Type B pancreatic cell (in vitro differentiated cells): ENCODE results near the gene VPS52. TPM values are rescaled to one million over a fixed set of nuclear protein-coding genes. Genes with fewer than 3 reads are reported as not detected.
"Not testable (repeated sequence)": the region's sequence is repeated elsewhere in the genome, so short reads cannot be mapped to it uniquely, and the experiment has no call there.

Experiments used
- DNase-seq: peaks from one replicate; pipeline ENCODE4 v3.0.0; 2021; ENCODE audit warnings: mixed read lengths; ENCODE audit not compliant: unreplicated experiment; ENCODE audit errors: extremely low spot score
- H3K27ac Mint-ChIP-seq: 2 replicates; pipeline ENCODE4 v1.8.0; 2021; ENCODE audit warnings: mild to moderate bottlenecking, mixed read lengths
- H3K27me3 Mint-ChIP-seq: 2 replicates; pipeline ENCODE4 v1.8.0; 2021; ENCODE audit warnings: mixed read lengths
- H3K36me3 Mint-ChIP-seq: 2 replicates; pipeline ENCODE4 v1.8.0; 2021; ENCODE audit warnings: mixed read lengths
- H3K4me1 Mint-ChIP-seq: one replicate; pipeline ENCODE4 v1.8.0; 2021; ENCODE audit warnings: mixed read lengths; ENCODE audit not compliant: unreplicated experiment
- H3K4me3 Mint-ChIP-seq: 2 replicates; pipeline ENCODE4 v1.8.0; 2021; ENCODE audit warnings: mild to moderate bottlenecking, mixed read lengths
- H3K9me3 Mint-ChIP-seq: 2 replicates; pipeline ENCODE4 v1.8.0; 2021; ENCODE audit warnings: mixed read lengths
- CTCF ChIP-seq: fragments of 200-600 bp; sonication (generic); conservative IDR thresholded peaks from 2 replicates; pipeline ENCODE4 v1.5.0; 2021; ENCODE audit warnings: antibody characterized with exemption, mild to moderate bottlenecking
- total RNA-seq: library from RNA; stranded (reverse); gene quantifications from 2 replicates; pipeline ENCODE4 v1.2.1, GENCODE V29; 2021; ENCODE audit warnings: low replicate concordance

VPS52 gene
- total RNA-seq, 1 donor from 2014 or later: 62.4 TPM

DNA sequence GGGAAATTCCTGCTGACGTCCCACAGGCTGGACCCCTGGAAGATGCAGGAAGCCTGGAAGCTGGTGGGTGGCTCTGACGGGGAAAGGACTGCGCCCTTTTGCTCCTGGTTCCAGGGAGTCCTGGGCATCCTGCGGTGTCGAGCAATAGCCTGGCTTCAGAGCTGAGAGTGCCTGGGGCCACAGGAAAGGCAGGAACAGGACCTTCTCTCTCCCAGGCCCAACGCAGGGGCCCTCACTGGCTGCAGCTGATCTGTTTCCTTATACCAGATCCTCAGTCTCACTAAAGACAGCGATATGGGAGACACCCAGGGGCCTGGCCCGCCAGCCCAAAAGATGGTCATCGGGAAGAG, 6.7 kb upstream of the VPS52 start:
- no peak for TF ChIP-seq CTCF
- Mint-ChIP-seq H3K9me3 (no peaks in the 10 kb centered on the region), H3K27me3 (no peaks in the 10 kb centered on the region), H3K27ac (peak overlapping the region; percentile 63), H3K36me3 (peaks cover 19% of the 10 kb centered on the region), H3K4me3 (peak overlapping the region; percentile 55), H3K4me1 (peaks cover 20% of the 10 kb centered on the region)
- no peak for DNase-seq

- Mint-ChIP-seq H3K36me3 (peaks cover 24% of the 10 kb centered on the region), H3K4me3 (peak overlapping the region; percentile 91), H3K27me3 (no peaks in the 10 kb centered on the region), H3K4me1 (peaks cover 26% of the 10 kb centered on the region), H3K9me3 (no peaks in the 10 kb centered on the region), H3K27ac (peak overlapping the region; percentile 92)
- TF ChIP-seq CTCF: no peak
- no peak for DNase-seq
Observed at GRCh38 chr6:33277663-33278391, 6.2 kb upstream of the VPS52 start.

GRCh38 chr6:33276864-33277662, 5.4 kb upstream of the VPS52 start, which contains the start of gene B3GALT4:
TSS of gene B3GALT4 (plus strand) at chr6:33277123. CDS start at chr6:33277420, 297 bp downstream.
- peak within 1 kb of the TSS; percentile 91 for H3K4me3 Mint-ChIP-seq
- H3K27me3 Mint-ChIP-seq: no peaks in the 10 kb centered on the region
- no peaks in the 10 kb centered on the region for H3K9me3 Mint-ChIP-seq
- peak within 1 kb of the TSS; percentile 100 for H3K27ac Mint-ChIP-seq
- peaks cover 30% of the 10 kb centered on the region for H3K36me3 Mint-ChIP-seq
- DNase-seq: peak; percentile 85
- peaks cover 32% of the 10 kb centered on the region for H3K4me1 Mint-ChIP-seq
- peak; percentile 77 for TF ChIP-seq CTCF

GRCh38 chr6:33276581-33276863, 4.8 kb upstream of the VPS52 start:
- TF ChIP-seq CTCF: no peak
- Mint-ChIP-seq H3K4me3 (peak overlapping the region; percentile 91), H3K27ac (peak overlapping the region; percentile 100), H3K27me3 (no peaks in the 10 kb centered on the region), H3K9me3 (no peaks in the 10 kb centered on the region), H3K36me3 (peaks cover 35% of the 10 kb centered on the region), H3K4me1 (peaks cover 36% of the 10 kb centered on the region)
- no peak for DNase-seq

GRCh38 chr6:33275795-33276580, 4.3 kb upstream of the VPS52 start:
- Mint-ChIP-seq H3K4me3 (peak overlapping the region; percentile 91), H3K36me3 (peaks cover 35% of the 10 kb centered on the region), H3K4me1 (peaks cover 41% of the 10 kb centered on the region), H3K27ac (peak overlapping the region; percentile 100)
- not testable (repeated sequence) for H3K27me3 Mint-ChIP-seq, H3K9me3 Mint-ChIP-seq, DNase-seq
